Measurements from ENCODE around the gene ERAP2.
"Not testable (repeated sequence)": the region's sequence is repeated elsewhere in the genome, so short reads cannot be mapped to it uniquely, and the experiment has no call there.

Gene ERAP2, protein sequence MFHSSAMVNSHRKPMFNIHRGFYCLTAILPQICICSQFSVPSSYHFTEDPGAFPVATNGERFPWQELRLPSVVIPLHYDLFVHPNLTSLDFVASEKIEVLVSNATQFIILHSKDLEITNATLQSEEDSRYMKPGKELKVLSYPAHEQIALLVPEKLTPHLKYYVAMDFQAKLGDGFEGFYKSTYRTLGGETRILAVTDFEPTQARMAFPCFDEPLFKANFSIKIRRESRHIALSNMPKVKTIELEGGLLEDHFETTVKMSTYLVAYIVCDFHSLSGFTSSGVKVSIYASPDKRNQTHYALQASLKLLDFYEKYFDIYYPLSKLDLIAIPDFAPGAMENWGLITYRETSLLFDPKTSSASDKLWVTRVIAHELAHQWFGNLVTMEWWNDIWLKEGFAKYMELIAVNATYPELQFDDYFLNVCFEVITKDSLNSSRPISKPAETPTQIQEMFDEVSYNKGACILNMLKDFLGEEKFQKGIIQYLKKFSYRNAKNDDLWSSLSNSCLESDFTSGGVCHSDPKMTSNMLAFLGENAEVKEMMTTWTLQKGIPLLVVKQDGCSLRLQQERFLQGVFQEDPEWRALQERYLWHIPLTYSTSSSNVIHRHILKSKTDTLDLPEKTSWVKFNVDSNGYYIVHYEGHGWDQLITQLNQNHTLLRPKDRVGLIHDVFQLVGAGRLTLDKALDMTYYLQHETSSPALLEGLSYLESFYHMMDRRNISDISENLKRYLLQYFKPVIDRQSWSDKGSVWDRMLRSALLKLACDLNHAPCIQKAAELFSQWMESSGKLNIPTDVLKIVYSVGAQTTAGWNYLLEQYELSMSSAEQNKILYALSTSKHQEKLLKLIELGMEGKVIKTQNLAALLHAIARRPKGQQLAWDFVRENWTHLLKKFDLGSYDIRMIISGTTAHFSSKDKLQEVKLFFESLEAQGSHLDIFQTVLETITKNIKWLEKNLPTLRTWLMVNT

DNA sequence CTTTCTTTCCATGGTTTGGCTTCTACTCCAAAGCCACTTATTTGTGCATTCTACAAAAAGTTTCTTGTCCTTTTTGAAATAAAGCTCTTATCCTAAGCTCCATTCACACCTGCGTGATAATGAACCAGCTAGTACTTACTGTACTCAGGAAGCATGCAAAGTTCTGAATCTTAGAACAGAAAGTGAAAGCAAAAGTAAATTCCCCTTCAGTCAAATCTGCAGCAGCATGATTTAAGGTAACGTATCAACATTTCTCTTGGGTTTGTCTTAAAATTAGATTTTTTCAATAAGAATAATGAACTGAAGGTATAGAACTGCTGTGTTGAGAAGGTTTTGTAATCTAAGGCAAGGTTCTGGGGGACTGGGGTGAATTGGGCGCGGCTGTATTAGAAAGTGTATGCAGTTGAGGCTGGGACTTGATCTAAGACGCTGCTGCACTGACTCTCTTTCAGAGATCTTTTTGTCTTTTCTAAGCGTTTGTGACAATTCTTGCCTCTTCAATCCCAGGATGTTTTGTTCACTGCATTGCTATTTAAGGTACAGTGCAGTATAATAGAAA is at the start of gene ERAP2:
Gene ERAP2 (plus strand): TSS at position 209 of the 559 bp plus-strand sequence. CDS start 3,186 bp downstream, outside the sequence.
- no peak for DNase-seq (ENCODE audit: low read depth)

DNA sequence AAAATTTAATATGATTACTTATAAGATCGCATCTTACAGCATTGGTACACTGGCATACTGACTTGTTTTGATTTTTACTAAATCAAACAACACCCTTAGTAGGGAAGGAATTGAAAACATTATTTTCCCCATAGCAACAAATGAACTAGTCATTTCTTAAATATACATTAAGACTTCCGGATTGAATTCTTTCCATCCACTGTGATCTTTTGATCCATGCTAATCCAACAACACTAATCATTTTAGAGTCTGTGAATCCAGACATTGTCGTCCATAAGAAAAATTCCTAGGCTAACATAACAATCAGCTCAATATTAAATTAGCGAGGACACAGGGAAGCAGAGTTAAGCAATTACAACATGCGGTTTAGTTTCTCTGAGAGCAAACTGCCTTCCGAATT is 47.0 kb upstream of the ERAP2 start:
- no peak for DNase-seq (ENCODE audit: low read depth)

DNA sequence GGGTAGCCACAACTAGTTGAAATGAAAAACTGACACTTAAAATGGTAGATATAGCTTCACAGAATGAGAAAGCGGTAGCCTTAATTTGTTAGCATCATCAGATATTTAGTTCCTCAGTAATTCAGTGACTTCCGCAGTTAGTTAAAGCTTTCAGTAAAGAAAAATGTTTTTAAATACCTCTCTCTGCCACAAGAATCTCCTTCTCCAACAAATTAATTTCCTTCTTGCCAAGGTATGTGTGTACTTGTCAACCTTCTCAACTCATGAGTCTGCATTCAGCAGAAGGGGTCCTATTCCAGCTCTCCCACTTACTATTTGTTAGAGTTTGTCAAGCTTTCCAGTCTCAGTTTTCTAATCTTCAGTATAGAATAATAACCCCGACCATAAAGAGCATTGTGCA is 42.3 kb upstream of the ERAP2 start:
- no peak for DNase-seq (ENCODE audit: low read depth)

DNA sequence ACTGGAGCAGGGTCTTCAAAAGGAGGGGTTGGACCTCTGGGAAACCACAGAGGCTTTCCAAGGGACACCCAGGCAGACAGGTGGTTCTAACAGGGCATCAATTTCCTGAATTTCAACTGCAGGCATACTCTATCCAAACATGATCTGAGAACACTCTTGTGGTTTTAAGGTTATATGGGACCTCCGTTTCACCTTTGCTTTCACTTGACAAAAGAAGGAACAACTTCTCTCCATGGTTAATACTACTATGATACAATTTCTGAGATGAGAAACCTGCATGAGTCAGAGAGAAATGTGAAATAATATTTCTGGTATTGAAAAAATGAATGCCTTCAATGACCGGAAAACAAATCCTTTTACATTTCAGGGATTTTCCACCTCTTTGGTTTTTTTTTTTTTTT is 40.5 kb upstream of the ERAP2 start:
- no peak for DNase-seq (ENCODE audit: low read depth)

DNA sequence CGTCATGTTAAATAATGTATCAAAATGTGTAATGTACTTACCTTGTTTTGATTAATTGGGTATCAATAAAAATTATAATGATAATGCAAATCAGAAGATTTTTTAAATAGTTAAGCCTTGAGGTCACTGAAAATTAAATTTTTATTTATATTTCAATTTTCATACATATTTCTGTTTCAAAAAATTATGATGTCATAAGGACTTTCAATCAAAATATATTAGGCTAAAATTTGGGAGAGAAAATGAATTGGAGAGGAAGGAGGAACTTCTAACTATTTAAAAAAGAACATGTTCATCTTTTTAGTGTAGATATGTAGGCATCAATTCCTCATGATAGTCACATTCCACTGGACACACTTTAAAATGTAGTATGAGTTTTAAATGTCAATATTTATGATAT is 39.5 kb upstream of the ERAP2 start:
- no peak for DNase-seq (ENCODE audit: low read depth)

DNA sequence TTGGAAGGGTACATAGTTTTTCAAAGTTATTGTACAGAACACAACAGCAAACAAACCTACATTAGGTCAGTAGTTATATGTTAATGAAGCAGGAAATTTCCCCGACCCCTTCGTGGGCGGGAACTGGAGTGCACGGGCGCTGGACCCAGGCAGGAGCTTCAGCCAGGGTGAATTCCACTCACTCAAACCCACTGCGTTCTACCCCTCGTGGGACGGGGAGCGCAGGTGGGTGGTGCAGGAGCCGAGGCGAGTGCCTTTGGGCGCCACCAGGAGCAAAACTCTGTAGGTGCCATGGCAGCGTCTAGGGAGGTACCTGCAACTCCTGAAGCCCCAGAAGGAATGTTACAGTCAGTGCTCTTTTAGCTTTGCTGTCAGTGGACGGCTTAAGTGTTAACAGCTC is 39.0 kb upstream of the ERAP2 start:
- no peak for DNase-seq (ENCODE audit: low read depth)

DNA sequence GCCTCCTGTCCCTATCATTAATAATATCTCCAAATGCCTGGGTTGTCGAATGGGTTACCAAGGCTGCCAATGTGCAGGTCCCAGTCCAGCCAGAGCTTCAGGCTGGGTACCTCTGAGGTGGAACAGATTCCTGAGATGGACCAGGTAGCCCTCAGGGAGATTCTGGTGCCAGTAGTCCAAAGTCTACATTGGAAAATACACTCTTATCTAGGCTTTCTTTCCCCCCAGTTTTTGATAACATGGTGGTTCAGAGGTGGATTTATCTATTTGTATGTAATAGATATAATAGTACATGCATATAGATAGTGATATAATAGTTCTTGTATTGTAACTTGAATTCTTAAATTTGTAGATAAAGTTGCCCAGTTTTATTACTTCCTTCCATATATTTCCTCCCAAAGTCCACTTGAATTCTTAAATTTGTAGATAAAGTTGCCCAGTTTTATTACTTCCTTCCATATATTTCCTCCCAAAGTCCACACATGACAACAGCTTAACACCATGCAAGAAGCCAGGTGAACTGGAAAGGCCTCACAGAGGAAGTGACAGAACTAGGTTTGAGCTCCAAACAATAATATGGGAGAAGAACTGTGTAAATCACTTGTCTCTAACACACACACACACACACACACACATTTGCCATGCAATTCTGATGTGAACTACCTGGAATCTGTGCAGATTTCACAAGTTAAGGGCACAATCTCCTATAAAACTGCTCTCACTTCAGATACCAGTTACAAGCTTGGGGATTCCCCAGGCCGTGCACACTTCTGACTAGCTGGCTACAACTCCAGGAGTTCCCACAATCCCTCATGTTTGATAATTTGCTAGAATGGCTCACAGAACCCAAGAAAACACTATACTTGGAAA is 37.9 kb upstream of the ERAP2 start:
- DNase-seq (ENCODE audit: low read depth), result no peak

DNA sequence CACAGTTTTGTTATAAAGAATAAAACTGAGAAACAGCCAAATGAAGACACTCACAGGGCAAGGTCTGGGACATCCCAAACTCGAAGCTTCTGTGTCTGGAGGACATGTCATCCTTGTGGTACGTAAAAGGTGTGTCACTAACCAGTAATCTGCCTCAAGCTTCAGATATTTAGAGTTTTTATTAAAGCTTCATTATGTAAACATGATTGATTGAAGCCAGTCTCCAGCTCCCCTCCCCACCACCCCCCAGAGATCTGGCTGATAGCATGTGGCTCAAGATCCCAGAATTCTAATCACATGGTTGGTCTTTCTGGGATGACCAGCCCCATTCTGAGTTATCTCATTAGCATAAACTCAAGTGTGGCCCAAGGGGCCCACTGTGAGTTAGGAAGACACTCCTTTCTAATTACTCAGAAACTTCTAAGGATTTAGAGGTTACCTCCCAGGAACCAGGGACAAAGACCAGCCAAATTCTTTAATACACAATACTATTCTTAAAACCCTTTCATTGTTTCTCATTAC is 37.2 kb upstream of the ERAP2 start:
- DNase-seq (ENCODE audit: low read depth), result no peak

DNA sequence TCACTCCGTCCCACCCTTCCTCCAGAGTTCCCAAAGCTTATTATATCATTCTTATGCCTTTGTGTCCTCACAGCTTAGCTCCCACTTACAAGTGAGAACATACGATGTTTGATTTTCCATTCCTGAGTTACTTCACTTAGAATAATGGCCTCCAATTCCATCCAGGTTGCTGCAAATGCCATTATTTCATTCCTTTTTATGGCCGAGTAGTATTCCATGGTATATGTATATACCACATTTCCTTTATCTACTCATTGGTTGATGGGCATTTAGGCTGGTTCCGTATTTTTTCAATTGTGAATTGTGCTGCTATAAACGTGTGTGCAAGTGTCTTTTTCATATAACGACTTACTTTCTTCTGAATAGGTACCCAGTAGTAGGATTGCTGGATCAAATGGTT is 34.4 kb upstream of the ERAP2 start:
- DNase-seq (ENCODE audit: low read depth), result not testable (repeated sequence)

DNA sequence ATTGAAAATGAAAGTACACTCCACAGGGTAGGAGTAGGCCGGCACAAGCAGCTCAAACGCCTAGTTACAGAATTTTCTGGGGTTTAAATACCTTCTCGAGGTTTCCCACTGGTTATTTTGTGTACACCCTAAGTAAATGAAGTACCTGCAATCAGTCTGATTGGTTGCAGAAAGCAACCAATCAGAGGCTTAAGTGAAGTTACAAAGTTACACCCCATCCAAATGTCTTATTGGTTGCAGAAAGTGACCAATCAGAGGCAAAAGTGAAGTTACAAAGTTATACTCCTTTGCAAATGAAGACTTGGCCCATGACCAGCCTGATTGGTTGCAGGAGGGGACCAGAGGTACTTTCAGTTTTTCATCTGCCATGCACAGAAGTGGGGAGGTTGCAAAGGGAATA is 33.2 kb upstream of the ERAP2 start:
- DNase-seq (ENCODE audit: low read depth), result no peak

DNA sequence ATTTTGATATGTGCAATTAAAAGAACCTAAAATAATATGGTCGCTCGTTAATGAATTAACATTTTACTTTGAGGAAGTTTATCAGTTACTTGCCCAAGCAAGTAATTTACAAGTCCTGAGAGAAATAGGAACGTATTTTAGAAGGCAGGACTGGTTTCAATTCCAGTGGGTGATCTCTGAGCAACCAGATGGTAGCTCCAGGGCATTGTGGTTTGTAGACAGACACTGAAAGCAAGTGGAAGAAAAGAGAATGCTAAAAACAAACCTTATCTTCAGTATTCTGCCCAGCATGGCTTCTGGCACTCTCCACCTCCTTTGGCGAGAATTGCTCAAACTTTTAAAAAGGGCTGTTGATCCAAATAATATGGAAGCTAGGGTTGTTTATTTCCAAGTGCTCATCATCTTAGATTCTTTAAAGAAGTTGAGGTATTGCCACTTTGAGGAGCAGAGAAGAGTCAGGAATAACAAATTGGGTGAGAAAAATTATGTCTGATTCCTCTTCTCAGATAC is 31.8 kb upstream of the ERAP2 start:
- DNase-seq (ENCODE audit: low read depth), result no peak

DNA sequence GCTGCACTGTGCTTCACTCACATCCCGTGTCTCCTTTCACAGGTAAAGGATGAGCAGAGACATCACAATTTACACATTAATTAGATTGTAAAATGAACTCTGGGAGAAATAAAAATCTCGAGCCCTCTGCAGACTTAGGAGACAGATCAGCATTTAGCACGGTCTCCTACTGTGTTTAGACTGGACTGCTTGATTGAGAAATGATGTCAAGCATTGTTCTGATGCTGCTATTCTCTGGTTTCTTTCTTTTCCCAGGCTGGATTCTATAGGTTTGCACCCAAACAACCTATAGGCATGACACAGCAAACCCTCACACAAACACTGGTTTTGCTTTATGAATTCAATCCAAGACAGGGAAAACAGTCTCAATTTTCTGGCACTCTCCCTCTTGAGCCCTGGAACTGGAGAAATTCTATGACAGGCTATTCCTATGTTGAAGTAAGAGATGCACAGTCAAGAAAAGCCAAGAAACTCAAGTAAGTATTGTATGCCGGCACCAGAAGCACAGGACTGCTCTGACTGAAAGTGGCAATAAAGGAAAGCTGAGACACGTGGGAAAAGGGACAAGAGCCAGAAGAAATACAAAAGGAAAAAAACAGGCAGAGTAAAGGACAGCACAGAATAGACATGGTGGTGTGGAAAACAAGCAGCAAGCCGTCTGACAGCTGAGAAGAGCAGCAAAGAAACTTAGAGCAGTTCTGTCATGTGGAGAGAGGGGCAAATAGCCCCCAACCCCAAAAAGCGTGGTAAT is 24.8 kb upstream of the ERAP2 start:
- DNase-seq (ENCODE audit: low read depth), result no peak

DNA sequence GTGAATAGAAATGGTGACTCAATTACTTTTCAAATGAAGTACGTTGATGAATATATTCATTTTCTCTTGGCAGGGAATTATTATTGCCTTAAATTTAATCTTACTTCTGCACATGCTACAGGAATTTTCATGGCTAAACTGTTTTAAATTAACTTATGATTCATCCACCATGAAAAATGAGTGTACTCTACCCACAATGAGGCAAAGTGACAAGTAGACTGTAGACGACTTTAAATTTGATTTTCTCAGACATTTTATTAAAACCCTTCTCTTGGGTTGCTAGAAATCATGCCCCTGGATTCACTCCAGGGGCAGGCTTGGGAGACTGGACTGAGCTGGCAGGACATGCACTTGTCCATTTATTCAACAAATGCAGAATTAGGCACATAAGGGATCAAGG is 23.5 kb upstream of the ERAP2 start:
- no peak for DNase-seq (ENCODE audit: low read depth)

DNA sequence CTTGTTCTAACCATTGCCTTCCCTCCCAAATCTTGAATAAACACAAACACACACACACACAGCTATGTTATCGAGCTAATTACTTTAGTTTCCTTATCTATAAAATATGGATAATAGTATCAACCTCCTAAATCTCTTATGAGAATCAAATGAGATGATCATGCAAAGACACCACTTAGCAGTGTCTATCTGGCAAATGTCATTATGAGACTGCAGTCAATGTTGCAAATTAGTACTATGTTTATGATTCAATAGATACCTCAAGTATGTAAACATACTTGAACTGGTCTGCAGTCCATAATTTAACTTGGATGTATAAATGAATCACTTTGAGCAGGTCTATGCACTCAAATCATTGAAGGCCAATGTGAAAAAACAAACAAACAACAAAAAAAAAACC is 22.2 kb upstream of the ERAP2 start:
- DNase-seq (ENCODE audit: low read depth), result no peak

DNA sequence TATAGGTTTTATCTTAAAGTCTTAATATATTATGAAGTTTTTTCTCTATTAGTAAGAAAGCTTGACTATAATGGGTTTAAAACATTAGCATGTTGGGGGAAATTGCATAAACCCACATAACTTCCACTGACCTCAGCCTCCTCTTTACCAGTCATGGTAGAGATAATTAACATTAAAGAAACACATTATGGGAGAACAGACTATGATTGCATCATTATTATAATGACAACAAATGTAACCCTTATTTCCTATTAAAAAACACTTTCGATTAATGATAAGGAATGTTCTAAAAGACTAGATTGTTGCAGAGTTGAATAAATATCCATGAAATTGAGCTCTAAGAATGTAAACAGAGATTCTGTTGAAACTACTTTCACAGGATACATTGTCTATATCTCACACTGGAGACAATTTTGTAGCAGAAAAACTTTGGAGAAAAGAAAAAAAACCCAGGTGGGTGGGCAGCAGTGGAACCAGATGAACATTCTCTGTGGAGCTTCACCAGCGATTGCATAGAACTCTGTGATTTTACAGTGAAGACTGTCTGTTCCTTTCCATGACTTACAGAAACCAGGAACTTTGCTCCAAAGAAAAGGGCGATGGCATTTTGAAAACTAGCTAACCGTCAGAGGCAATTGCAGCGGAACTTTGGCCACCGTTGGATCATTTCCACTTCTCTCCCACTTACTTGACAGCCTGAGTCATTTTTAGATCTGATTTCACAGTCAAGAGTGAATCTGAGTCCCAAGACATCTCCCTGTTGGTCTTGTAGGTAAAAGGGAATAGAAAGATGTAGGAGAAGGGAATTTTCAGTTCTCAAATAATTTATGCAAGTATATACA is 21.0 kb upstream of the ERAP2 start:
- DNase-seq (ENCODE audit: low read depth), result no peak

DNA sequence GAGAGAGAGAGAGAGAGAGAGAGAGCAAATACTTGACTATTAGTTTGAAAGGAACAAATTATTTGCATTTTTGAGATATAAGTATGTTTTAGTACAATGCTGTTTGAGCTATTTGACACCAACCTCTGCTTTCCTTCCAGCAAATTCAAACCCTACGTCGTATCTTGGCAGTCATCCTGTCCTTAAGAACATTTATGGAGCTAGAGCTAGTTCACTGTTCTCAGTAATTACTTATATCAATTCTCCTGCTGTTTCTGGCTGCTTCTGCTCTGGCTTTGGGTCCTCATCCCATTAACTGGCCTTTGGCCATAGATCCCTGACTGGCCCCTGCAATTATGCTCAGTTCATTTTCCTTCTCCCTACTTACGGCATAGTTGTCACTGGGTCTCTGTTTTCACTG is 19.9 kb upstream of the ERAP2 start:
- no peak for DNase-seq (ENCODE audit: low read depth)

DNA sequence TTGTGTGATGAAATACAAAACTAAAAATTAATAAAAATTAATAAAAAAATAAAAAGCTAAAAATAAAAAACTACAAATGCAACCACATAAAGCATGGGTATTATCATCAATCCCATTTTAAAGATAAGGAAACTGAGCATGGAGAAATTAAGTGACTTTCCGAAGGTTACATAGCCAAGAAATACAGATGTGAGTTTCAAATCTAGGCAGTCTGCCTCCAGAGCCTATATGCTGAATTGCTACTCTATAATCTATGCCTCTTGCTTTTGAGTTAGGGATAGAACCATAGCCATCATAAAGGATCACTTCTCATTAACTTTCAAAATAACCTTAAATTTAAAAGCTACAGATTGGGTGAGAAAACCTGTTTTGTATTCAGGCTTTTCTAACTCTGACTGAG is 18.8 kb upstream of the ERAP2 start:
- no peak for DNase-seq (ENCODE audit: low read depth)

DNA sequence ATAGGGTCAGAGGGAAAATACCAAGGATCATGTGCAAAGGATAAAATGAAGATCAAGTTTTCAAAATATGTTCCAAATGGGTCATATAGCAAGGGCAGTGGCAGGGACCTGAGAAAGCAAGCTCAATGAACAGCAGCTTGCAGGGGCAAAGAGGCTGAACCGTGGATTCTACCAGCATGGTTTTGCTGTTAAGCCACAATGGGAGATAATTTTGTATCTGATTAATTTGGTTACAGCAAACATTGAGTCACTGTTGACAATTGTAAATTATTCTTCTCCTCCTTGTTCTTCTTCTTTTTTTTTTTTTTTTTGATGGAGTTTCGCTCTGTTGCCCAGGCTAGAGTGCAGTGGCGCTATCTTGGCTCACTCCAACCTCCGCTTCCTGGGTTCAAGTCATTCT is 18.4 kb upstream of the ERAP2 start:
- DNase-seq (ENCODE audit: low read depth), result no peak

DNA sequence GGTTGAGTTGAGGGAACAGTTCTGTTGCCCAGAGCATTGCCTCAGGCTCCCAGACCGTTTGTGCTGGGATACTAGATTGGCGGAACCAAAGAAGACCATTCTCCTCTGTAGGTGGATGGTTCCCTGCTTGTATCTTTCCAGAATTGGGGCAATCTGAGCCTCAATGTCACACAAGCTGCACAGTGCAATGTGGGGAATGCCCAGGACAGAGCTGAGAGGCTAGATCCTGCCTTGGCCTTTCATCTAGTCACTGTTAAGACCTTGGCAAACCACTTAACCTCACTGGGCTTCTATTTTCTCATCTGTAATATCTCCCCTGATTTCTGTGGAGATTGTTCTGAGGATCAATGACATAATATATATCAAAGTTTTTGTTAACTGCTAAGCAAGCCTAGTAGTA is 16.9 kb upstream of the ERAP2 start:
- no peak for DNase-seq (ENCODE audit: low read depth)

DNA sequence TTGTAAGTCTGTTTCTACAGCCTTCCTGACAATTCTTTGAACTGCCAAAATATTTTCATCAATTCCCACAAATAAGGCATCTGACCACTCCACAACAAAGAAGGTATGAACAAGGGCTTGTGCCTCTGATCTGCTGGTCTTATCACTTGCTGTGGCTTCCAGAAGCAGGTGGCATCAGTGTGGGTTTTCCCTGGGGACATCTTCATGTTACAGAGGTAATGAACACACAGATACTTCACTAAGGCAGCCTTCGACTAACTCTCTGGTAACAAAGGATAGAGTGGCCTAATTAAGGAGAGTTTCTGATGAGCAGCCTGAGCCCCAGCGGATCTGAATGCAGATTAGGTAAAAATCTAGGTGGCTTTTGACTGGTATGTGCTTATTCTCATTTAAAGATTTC is 15.2 kb upstream of the ERAP2 start:
- no peak for DNase-seq (ENCODE audit: low read depth)
